ENCODE results near the gene GBE1.

The GBE1 gene

GRCh38 chr3:81666502-81667121 lies 94.8 kb downstream of the GBE1 start:
- Histone ChIP-seq H3K9ac (ENCODE audit: low read length) (no peak overlapping the region), H3K4me1 (ENCODE audit: low read length) (no peaks in the 10 kb centered on the region), H3K4me3 (ENCODE audit: low read length) (no peak overlapping the region), H4K20me1 (ENCODE audit: insufficient read depth, low read length) (no peaks in the 10 kb centered on the region), H3K36me3 (replicated peaks; ENCODE audit: low read depth, low read length) (no peaks in the 10 kb centered on the region), H3K9me3 (ENCODE audit: insufficient read depth, low read length) (no peaks in the 10 kb centered on the region), H3K79me2 (ENCODE audit: low read length) (no peaks in the 10 kb centered on the region), H3K4me2 (ENCODE audit: low read length) (no peak overlapping the region), H3K27ac (ENCODE audit: low read length) (no peak overlapping the region), H3K27me3 (ENCODE audit: low read depth, low read length) (no peaks in the 10 kb centered on the region), H2AFZ (ENCODE audit: low read depth, low read length) (no peak overlapping the region)
- no peak for TF ChIP-seq EZH2phosphoT487 (IDR thresholded peaks at IDR 0.05; ENCODE audit: low read depth)
- peak; percentile 81 for TF ChIP-seq CTCF (IDR thresholded peaks at IDR 0.05; ENCODE audit: low read depth, low read length)

GRCh38 chr3:81663114-81663513 lies 98.3 kb downstream of the GBE1 start:
- Histone ChIP-seq H3K9me3 (ENCODE audit: insufficient read depth, low read length) (no peaks in the 10 kb centered on the region), H3K27ac (ENCODE audit: low read length) (no peak overlapping the region), H3K27me3 (ENCODE audit: low read depth, low read length) (no peaks in the 10 kb centered on the region), H4K20me1 (ENCODE audit: insufficient read depth, low read length) (no peaks in the 10 kb centered on the region), H3K36me3 (replicated peaks; ENCODE audit: low read depth, low read length) (no peaks in the 10 kb centered on the region), H3K9ac (ENCODE audit: low read length) (no peak overlapping the region), H3K4me3 (ENCODE audit: low read length) (no peak overlapping the region), H3K4me2 (ENCODE audit: low read length) (no peak overlapping the region), H3K4me1 (ENCODE audit: low read length) (no peaks in the 10 kb centered on the region), H2AFZ (ENCODE audit: low read depth, low read length) (no peak overlapping the region), H3K79me2 (ENCODE audit: low read length) (no peaks in the 10 kb centered on the region)
- TF ChIP-seq EZH2phosphoT487 (IDR thresholded peaks at IDR 0.05; ENCODE audit: low read depth) (no peak), CTCF (IDR thresholded peaks at IDR 0.05; ENCODE audit: low read depth, low read length) (no peak)

- Histone ChIP-seq H4K20me1 (ENCODE audit: insufficient read depth, low read length) (no peaks in the 10 kb centered on the region), H3K27ac (ENCODE audit: low read length) (no peak overlapping the region), H3K9me3 (ENCODE audit: insufficient read depth, low read length) (no peaks in the 10 kb centered on the region), H3K36me3 (replicated peaks; ENCODE audit: low read depth, low read length) (no peaks in the 10 kb centered on the region), H3K9ac (ENCODE audit: low read length) (no peak overlapping the region), H3K79me2 (ENCODE audit: low read length) (no peaks in the 10 kb centered on the region), H3K4me1 (ENCODE audit: low read length) (no peaks in the 10 kb centered on the region), H3K4me3 (ENCODE audit: low read length) (no peak overlapping the region), H2AFZ (ENCODE audit: low read depth, low read length) (no peak overlapping the region), H3K27me3 (ENCODE audit: low read depth, low read length) (no peaks in the 10 kb centered on the region), H3K4me2 (ENCODE audit: low read length) (no peak overlapping the region)
- no peak for TF ChIP-seq CTCF (IDR thresholded peaks at IDR 0.05; ENCODE audit: low read depth, low read length)
- no peak for TF ChIP-seq EZH2phosphoT487 (IDR thresholded peaks at IDR 0.05; ENCODE audit: low read depth)
Observed at GRCh38 chr3:81660036-81660435, 101.4 kb downstream of the GBE1 start.

- no peaks in the 10 kb centered on the region for H3K79me2 ChIP-seq (ENCODE audit: low read length)
- TF ChIP-seq EZH2phosphoT487 (IDR thresholded peaks at IDR 0.05; ENCODE audit: low read depth) (no peak), CTCF (IDR thresholded peaks at IDR 0.05; ENCODE audit: low read depth, low read length) (no peak)
Observed at GRCh38 chr3:81658322-81658997, 103.0 kb downstream of the GBE1 start.

More at GRCh38 chr3:81658322-81658997, 103.0 kb downstream of the GBE1 start:
- no peaks in the 10 kb centered on the region for H3K27me3 ChIP-seq (ENCODE audit: low read depth, low read length)
- no peak overlapping the region for H3K27ac ChIP-seq (ENCODE audit: low read length)
- no peaks in the 10 kb centered on the region for H3K36me3 ChIP-seq (replicated peaks; ENCODE audit: low read depth, low read length)
- H3K4me3 ChIP-seq (ENCODE audit: low read length): no peak overlapping the region
- H3K9me3 ChIP-seq (ENCODE audit: insufficient read depth, low read length): no peaks in the 10 kb centered on the region
- no peak overlapping the region for H3K4me2 ChIP-seq (ENCODE audit: low read length)
- no peaks in the 10 kb centered on the region for H3K4me1 ChIP-seq (ENCODE audit: low read length)
- no peak overlapping the region for H3K9ac ChIP-seq (ENCODE audit: low read length)
- no peaks in the 10 kb centered on the region for H4K20me1 ChIP-seq (ENCODE audit: insufficient read depth, low read length)
- no peak overlapping the region for H2AFZ ChIP-seq (ENCODE audit: low read depth, low read length)
